ENCODE results near the gene FGF21. TPM values are rescaled to one million over a fixed set of nuclear protein-coding genes. Genes with fewer than 3 reads are reported as not detected.

The FGF21 gene
- total RNA-seq, 5 donors from 2014 or later (not counting 1 experiment from before 2014, with no cell fraction given) = not detected

DNA sequence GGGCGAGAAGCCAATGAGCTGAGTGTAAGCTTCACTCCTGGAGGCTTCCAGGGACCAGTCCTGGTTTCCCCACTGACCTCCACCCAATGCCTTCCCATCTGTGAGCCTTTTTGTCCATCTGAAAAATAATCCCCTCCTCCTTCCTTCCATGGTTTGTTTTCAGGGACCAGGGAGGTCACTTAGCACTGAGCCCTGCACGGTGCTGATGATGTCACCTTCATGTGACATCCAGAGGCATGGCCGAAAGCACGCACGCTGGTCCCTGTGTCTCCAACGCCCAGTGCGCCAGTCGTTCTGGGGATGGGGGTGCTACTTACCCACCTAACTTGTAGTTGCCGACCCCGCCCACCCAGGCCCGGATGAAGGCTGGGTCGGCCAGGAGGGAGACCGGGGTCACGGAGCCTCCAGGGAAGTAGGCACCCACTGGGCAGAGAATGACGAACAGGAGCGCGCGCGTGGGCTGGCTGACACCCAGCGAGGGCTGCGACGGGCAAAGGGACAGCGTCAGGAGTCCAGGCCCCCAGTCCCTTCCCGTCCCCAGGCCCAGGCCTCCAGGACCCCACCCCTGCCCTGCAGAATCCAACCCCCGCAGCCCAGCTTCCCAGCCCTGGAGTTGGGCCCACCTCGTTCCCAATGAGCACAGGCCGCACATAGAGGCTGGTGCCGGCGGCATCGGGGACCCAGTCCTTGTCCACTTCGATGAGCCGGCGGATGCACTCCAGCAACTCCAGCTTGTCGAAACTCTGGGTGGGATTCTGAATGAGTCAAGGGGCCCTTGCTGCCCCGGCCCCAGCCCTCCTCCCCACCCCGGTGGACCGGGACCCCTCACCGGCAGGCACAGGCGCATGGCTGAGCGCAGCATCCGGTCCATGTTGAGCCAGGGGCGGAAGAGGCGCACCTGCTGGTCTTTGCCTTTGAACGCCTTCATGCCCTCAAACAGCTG lies 44.3 kb downstream of the FGF21 start:
- ATAC-seq (replicated peaks in 1 of 4) (no peak), DNase-seq (no peak)
- no peaks in the 10 kb centered on the region for H3K27me3 ChIP-seq (replicated peaks in 1 of 2; ENCODE audit: control insufficient read depth in 2 of 2, extremely low read depth in 1 of 2, insufficient read depth in 2 of 2, low read length in 1 of 2)
- Mint-ChIP-seq H3K9me3 (no peaks in the 10 kb centered on the region), H3K27ac (no peak overlapping the region), H3K36me3 (peaks cover under 1% of the 10 kb centered on the region), H3K4me3 (no peak overlapping the region), H3K27me3 (no peaks in the 10 kb centered on the region), H3K4me1 (peaks cover 5 to 11% (median 7%) of the 10 kb centered on the region in 3 donors)
- POLR2A ChIA-PET = no interaction called here
- no peaks in the 10 kb centered on the region for H3K9me3 ChIP-seq
- H3K27ac ChIP-seq (ENCODE audit: low read length) = no peak overlapping the region
- H3K36me3 ChIP-seq (ENCODE audit: control insufficient read depth in 2 of 2, extremely low read depth in 1 of 2, insufficient read depth in 1 of 2, low read length in 1 of 2) = peaks cover 0 to 6% of the 10 kb centered on the region in 2 donors
- WGBS (ENCODE audit: insufficient coverage) = 95% methylated on average over 39 of the region's 44 CpGs
- peaks cover 0 to 12% of the 10 kb centered on the region in 2 experiments for H3K4me1 ChIP-seq (ENCODE audit: control insufficient read depth in 1 of 2, extremely low read depth in 1 of 2, insufficient read depth in 2 of 2, low read length in 2 of 2)
- CTCF ChIA-PET = interaction anchor here in 1 of 2 donors (0.7 kb wide), 1 partner anchor 214 kb away, joined by 3 read pairs; no protein-coding TSS in a partner anchor
- H3K4me3 ChIP-seq (ENCODE audit: control insufficient read depth in 1 of 2, extremely low read depth in 1 of 2, low read length in 1 of 2) = no peak overlapping the region

DNA sequence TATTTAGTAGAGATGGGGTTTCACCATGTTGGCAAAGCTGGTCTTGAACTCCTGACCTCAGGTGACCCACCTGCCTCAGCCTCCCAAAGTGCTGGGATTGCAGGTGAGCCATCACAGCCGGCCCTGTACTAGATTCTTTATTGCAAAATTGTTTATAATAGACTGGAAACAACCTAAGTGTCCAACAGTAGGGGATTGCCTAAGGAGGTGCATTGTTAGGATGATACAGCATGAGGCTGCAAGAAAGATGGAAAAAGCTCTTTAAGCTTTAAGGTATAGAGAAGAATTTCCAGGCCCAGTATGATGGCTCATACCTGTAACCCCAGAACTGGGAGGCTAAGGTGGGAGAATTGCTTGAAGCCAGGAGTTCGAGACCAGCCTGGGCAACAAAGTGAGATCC lies 47.3 kb downstream of the FGF21 start:
- no peak overlapping the region for H3K4me3 Mint-ChIP-seq
- WGBS (ENCODE audit: insufficient coverage) = 100% methylated on average over 1 of the region's 2 CpGs
- H3K36me3 ChIP-seq (ENCODE audit: control insufficient read depth in 2 of 2, extremely low read depth in 1 of 2, insufficient read depth in 1 of 2, low read length in 1 of 2) = peaks cover 0 to 7% of the 10 kb centered on the region in 2 donors
- ATAC-seq (replicated peaks in 1 of 4) = no peak
- no peak overlapping the region for H3K4me3 ChIP-seq (ENCODE audit: control insufficient read depth in 1 of 2, extremely low read depth in 1 of 2, low read length in 1 of 2)
- no peak for DNase-seq
- no peak overlapping the region for H3K27ac ChIP-seq (ENCODE audit: low read length)
- no peaks in the 10 kb centered on the region for H3K9me3 ChIP-seq
- POLR2A ChIA-PET = no interaction called here
- no peak overlapping the region for H3K27ac Mint-ChIP-seq
- no peaks in the 10 kb centered on the region for H3K4me1 ChIP-seq (ENCODE audit: control insufficient read depth in 1 of 2, extremely low read depth in 1 of 2, insufficient read depth in 2 of 2, low read length in 2 of 2)
- CTCF ChIA-PET = interaction anchor here in 1 of 2 donors (1.1 kb wide), 2 partner anchors 35 to 191 kb away, joined by 3 read pairs; partner anchors contain the start of gene RUVBL2
- peaks cover 3% of the 10 kb centered on the region for H3K36me3 Mint-ChIP-seq
- H3K9me3 Mint-ChIP-seq = no peaks in the 10 kb centered on the region
- no peaks in the 10 kb centered on the region for H3K27me3 ChIP-seq (replicated peaks in 1 of 2; ENCODE audit: control insufficient read depth in 2 of 2, extremely low read depth in 1 of 2, insufficient read depth in 2 of 2, low read length in 1 of 2)
- peaks cover 3 to 11% (median 3%) of the 10 kb centered on the region in 3 donors for H3K4me1 Mint-ChIP-seq
- no peaks in the 10 kb centered on the region for H3K27me3 Mint-ChIP-seq

GRCh38 chr19:48804496-48804895 lies 49.2 kb downstream of the FGF21 start:
- peaks cover 3% of the 10 kb centered on the region for H3K36me3 Mint-ChIP-seq
- POLR2A ChIA-PET = no interaction called here
- H3K27me3 Mint-ChIP-seq = no peaks in the 10 kb centered on the region
- no peak overlapping the region for H3K27ac Mint-ChIP-seq
- H3K4me3 ChIP-seq (ENCODE audit: control insufficient read depth in 1 of 2, extremely low read depth in 1 of 2, low read length in 1 of 2) = no peak overlapping the region
- no peak overlapping the region for H3K27ac ChIP-seq (ENCODE audit: low read length)
- H3K9me3 Mint-ChIP-seq = no peaks in the 10 kb centered on the region
- H3K27me3 ChIP-seq (replicated peaks in 1 of 2; ENCODE audit: control insufficient read depth in 2 of 2, extremely low read depth in 1 of 2, insufficient read depth in 2 of 2, low read length in 1 of 2) = no peaks in the 10 kb centered on the region
- H3K36me3 ChIP-seq (ENCODE audit: control insufficient read depth in 2 of 2, extremely low read depth in 1 of 2, insufficient read depth in 1 of 2, low read length in 1 of 2) = peaks cover 0 to 3% of the 10 kb centered on the region in 2 donors
- H3K9me3 ChIP-seq = no peaks in the 10 kb centered on the region
- ATAC-seq (replicated peaks in 1 of 4) = no peak
- WGBS (ENCODE audit: insufficient coverage) = 90% methylated on average over 2 of the region's 8 CpGs
- peaks cover 10 to 24% (median 13%) of the 10 kb centered on the region in 3 donors for H3K4me1 Mint-ChIP-seq
- no peak overlapping the region for H3K4me3 Mint-ChIP-seq
- peaks cover 0 to 3% of the 10 kb centered on the region in 2 experiments for H3K4me1 ChIP-seq (ENCODE audit: control insufficient read depth in 1 of 2, extremely low read depth in 1 of 2, insufficient read depth in 2 of 2, low read length in 2 of 2)
- DNase-seq = no peak
- CTCF ChIA-PET = no interaction called here

DNA sequence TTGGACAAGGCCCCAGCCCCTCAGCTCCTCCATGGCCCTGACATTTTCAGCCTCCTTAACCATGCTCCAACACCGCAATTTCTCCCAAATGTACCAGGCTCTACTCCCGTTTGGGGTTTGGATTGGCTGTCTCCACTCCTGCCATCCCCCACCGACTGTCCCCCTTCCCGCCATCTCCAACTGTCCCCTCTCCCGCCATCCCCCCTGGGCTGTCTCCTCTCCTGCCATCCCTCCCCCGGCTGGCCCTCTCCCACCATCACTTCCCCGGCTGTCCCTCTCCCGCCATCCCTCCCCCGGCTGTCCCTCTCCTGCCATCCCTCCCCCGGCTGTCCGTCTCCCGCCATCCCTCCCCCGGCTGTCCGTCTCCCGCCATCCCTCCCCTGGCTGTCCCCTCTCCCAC lies 50.1 kb downstream of the FGF21 start:
- DNase-seq (no peak), ATAC-seq (replicated peaks in 1 of 4) (no peak)
- H3K4me3 Mint-ChIP-seq = no peak overlapping the region
- H3K4me1 ChIP-seq (ENCODE audit: control insufficient read depth in 1 of 2, extremely low read depth in 1 of 2, insufficient read depth in 2 of 2, low read length in 2 of 2) = peaks cover 6 to 12% of the 10 kb centered on the region in 2 experiments
- H3K4me1 Mint-ChIP-seq = peaks cover 20 to 34% (median 23%) of the 10 kb centered on the region in 3 donors
- peaks cover 0 to 3% of the 10 kb centered on the region in 2 donors for H3K36me3 ChIP-seq (ENCODE audit: control insufficient read depth in 2 of 2, extremely low read depth in 1 of 2, insufficient read depth in 1 of 2, low read length in 1 of 2)
- H3K4me3 ChIP-seq (ENCODE audit: control insufficient read depth in 1 of 2, extremely low read depth in 1 of 2, low read length in 1 of 2) = no peak overlapping the region
- H3K9me3 Mint-ChIP-seq = no peaks in the 10 kb centered on the region
- peaks cover 3% of the 10 kb centered on the region for H3K36me3 Mint-ChIP-seq
- no peak overlapping the region for H3K27ac Mint-ChIP-seq
- POLR2A ChIA-PET = no interaction called here
- WGBS (ENCODE audit: insufficient coverage) = 96% methylated on average over 4 of the region's 15 CpGs
- no peaks in the 10 kb centered on the region for H3K9me3 ChIP-seq
- H3K27me3 ChIP-seq (replicated peaks in 1 of 2; ENCODE audit: control insufficient read depth in 2 of 2, extremely low read depth in 1 of 2, insufficient read depth in 2 of 2, low read length in 1 of 2) = no peaks in the 10 kb centered on the region
- H3K27ac ChIP-seq (ENCODE audit: low read length) = no peak overlapping the region
- CTCF ChIA-PET = no interaction called here
- H3K27me3 Mint-ChIP-seq = no peaks in the 10 kb centered on the region

DNA sequence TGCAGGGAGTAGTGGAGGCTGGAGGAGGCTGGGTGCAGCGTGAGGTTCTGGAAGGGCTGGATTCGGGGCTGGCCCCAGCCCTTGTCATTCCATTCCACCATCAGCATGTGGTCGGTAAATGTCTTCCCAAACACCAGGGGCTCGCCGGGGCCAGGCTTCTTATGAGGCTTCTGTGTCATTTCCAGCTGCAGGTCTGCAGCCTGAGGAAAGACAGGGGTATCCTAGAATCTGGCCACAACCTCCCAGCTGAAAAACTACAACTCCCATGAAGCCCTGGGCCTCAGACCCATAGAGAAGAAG lies 51.1 kb downstream of the FGF21 start:
- ATAC-seq (replicated peaks in 1 of 4) (peak in 2 of 4 experiments; percentile 48 to 71), DNase-seq (peak in 24 of 35 experiments; percentile 5 to 72 (median 37))
- H3K27me3 Mint-ChIP-seq = no peaks in the 10 kb centered on the region
- ChIA-PET POLR2A (no interaction called here), CTCF (no interaction called here)
- peaks cover 20 to 35% (median 24%) of the 10 kb centered on the region in 3 donors for H3K4me1 Mint-ChIP-seq
- H3K36me3 ChIP-seq (ENCODE audit: control insufficient read depth in 2 of 2, extremely low read depth in 1 of 2, insufficient read depth in 1 of 2, low read length in 1 of 2) = peaks cover 0 to 3% of the 10 kb centered on the region in 2 donors
- H3K9me3 ChIP-seq = no peaks in the 10 kb centered on the region
- no CpG with 5 or more reads among the region's 5 CpGs for WGBS (ENCODE audit: insufficient coverage)
- no peak overlapping the region for H3K27ac Mint-ChIP-seq
- H3K27ac ChIP-seq (ENCODE audit: low read length) = no peak overlapping the region
- H3K4me1 ChIP-seq (ENCODE audit: control insufficient read depth in 1 of 2, extremely low read depth in 1 of 2, insufficient read depth in 2 of 2, low read length in 2 of 2) = peaks cover 6 to 20% of the 10 kb centered on the region in 2 experiments
- no peaks in the 10 kb centered on the region for H3K27me3 ChIP-seq (replicated peaks in 1 of 2; ENCODE audit: control insufficient read depth in 2 of 2, extremely low read depth in 1 of 2, insufficient read depth in 2 of 2, low read length in 1 of 2)
- no peaks in the 10 kb centered on the region for H3K9me3 Mint-ChIP-seq
- no peak overlapping the region for H3K4me3 Mint-ChIP-seq
- no peak overlapping the region for H3K4me3 ChIP-seq (ENCODE audit: control insufficient read depth in 1 of 2, extremely low read depth in 1 of 2, low read length in 1 of 2)
- peaks cover 3% of the 10 kb centered on the region for H3K36me3 Mint-ChIP-seq

GRCh38 chr19:48806818-48807589 lies 51.7 kb downstream of the FGF21 start:
- Mint-ChIP-seq H3K4me3 (no peak overlapping the region), H3K9me3 (no peaks in the 10 kb centered on the region), H3K27ac (no peak overlapping the region), H3K36me3 (peaks cover 3% of the 10 kb centered on the region), H3K4me1 (peaks cover 20 to 37% (median 25%) of the 10 kb centered on the region in 3 donors), H3K27me3 (no peaks in the 10 kb centered on the region)
- no peak overlapping the region for H3K4me3 ChIP-seq (ENCODE audit: control insufficient read depth in 1 of 2, extremely low read depth in 1 of 2, low read length in 1 of 2)
- ChIA-PET CTCF (no interaction called here), POLR2A (no interaction called here)
- ATAC-seq (replicated peaks in 1 of 4) = peak in 2 of 4 experiments; percentile 49 to 66
- H3K36me3 ChIP-seq (ENCODE audit: control insufficient read depth in 2 of 2, extremely low read depth in 1 of 2, insufficient read depth in 1 of 2, low read length in 1 of 2) = peaks cover 0 to 3% of the 10 kb centered on the region in 2 donors
- WGBS (ENCODE audit: insufficient coverage) = 89% methylated on average over 15 of the region's 17 CpGs
- H3K27ac ChIP-seq (ENCODE audit: low read length) = no peak overlapping the region
- H3K27me3 ChIP-seq (replicated peaks in 1 of 2; ENCODE audit: control insufficient read depth in 2 of 2, extremely low read depth in 1 of 2, insufficient read depth in 2 of 2, low read length in 1 of 2) = no peaks in the 10 kb centered on the region
- H3K4me1 ChIP-seq (ENCODE audit: control insufficient read depth in 1 of 2, extremely low read depth in 1 of 2, insufficient read depth in 2 of 2, low read length in 2 of 2) = peaks cover 6 to 26% of the 10 kb centered on the region in 2 experiments
- DNase-seq = peak in 6 of 35 experiments; percentile 30 to 59 (median 38)
- H3K9me3 ChIP-seq = no peaks in the 10 kb centered on the region

Data from T-cell (primary cell).